ENCODE data around the gene SLC39A5. TPM values are rescaled to one million over a fixed set of nuclear protein-coding genes. Genes with fewer than 3 reads are reported as not detected.
A peak's percentile ranks its signal among the peaks of the same experiment; 100 is the strongest.

The SLC39A5 gene
- total RNA-seq, 2 experiments from 2014 or later, result 0.53 to 1.3 TPM

- ChIA-PET CTCF (interaction anchor here (0.6 to 2.1 kb wide), 3 partner anchors 54 to 225 kb away, joined by 3 to 10 read pairs (median 3); partner anchors contain the start of genes TIMELESS and ZC3H10), POLR2A (no interaction called here)
- ATAC-seq (peak; percentile 83), DNase-seq (peak; percentile 98)
- Mint-ChIP-seq H3K36me3 (ENCODE audit: low read depth) (peaks cover 8% of the 10 kb centered on the region), H3K4me1 (peaks cover 37% of the 10 kb centered on the region), H3K4me3 (peak within 1 kb of the TSS; percentile 98), H3K27me3 (no peaks in the 10 kb centered on the region), H3K27ac (peak within 1 kb of the TSS; percentile 88), H3K9me3 (ENCODE audit: low read depth) (no peaks in the 10 kb centered on the region)
- intact Hi-C loops (cut with DNase I, micrococcal nuclease), result loop anchor here (1.0 to 5.0 kb wide), 19 partner anchors 31 to 485 kb away; partner anchors contain the start of genes ANKRD52 (in 2 of the 2), BAZ2A (in 1 of the 2), COQ10A (in 1 of the 2) and DNAJC14 (in 1 of the 2)
These were observed 5.6 kb upstream of the SLC39A5 start, which contains the start of gene NABP2 for GRCh38 chr12:56224102-56224701. TSS of gene NABP2 (plus strand) at chr12:56224342. CDS start at chr12:56224857, 515 bp downstream.

- Mint-ChIP-seq H3K27ac (peak overlapping the region; percentile 88), H3K4me1 (peaks cover 35% of the 10 kb centered on the region), H3K9me3 (ENCODE audit: low read depth) (no peaks in the 10 kb centered on the region), H3K27me3 (no peaks in the 10 kb centered on the region), H3K36me3 (ENCODE audit: low read depth) (peaks cover 9% of the 10 kb centered on the region), H3K4me3 (peak overlapping the region; percentile 98)
- ChIA-PET CTCF (interaction anchor here (0.6 to 2.1 kb wide), 4 partner anchors 24 to 224 kb away, joined by 3 to 10 read pairs (median 4); partner anchors contain the start of genes TIMELESS and ZC3H10), POLR2A (no interaction called here)
- ATAC-seq, result no peak
- intact Hi-C loops (cut with DNase I, micrococcal nuclease), result loop anchor here (1.0 to 5.0 kb wide), 19 partner anchors 32 to 486 kb away; partner anchors contain the start of genes ANKRD52 (in 2 of the 2), BAZ2A (in 1 of the 2), COQ10A (in 1 of the 2) and DNAJC14 (in 1 of the 2)
- peak; percentile 35 for DNase-seq
These were observed 4.9 kb upstream of the SLC39A5 start for GRCh38 chr12:56224954-56225353.

- POLR2A ChIA-PET, result no interaction called here
- Mint-ChIP-seq H3K9me3 (ENCODE audit: low read depth) (no peaks in the 10 kb centered on the region), H3K4me1 (peaks cover 11% of the 10 kb centered on the region), H3K36me3 (ENCODE audit: low read depth) (peaks cover 9% of the 10 kb centered on the region), H3K4me3 (no peak overlapping the region), H3K27ac (no peak overlapping the region), H3K27me3 (no peaks in the 10 kb centered on the region)
- no peak for DNase-seq
- CTCF ChIA-PET, result interaction anchor here (0.7 kb wide), 1 partner anchor 143 kb away, joined by 3 read pairs; no protein-coding TSS in a partner anchor
- intact Hi-C loops (cut with DNase I, micrococcal nuclease), result no loop called here
- no peak for ATAC-seq
These were observed 769 bp upstream of the SLC39A5 start for GRCh38 chr12:56229082-56229481.

GRCh38 chr12:56230432-56231183 is 757 bp downstream of the SLC39A5 start:
- Mint-ChIP-seq H3K4me1 (peaks cover under 1% of the 10 kb centered on the region), H3K27me3 (no peaks in the 10 kb centered on the region), H3K27ac (no peak overlapping the region), H3K4me3 (no peak overlapping the region), H3K9me3 (ENCODE audit: low read depth) (no peaks in the 10 kb centered on the region), H3K36me3 (ENCODE audit: low read depth) (peaks cover 9% of the 10 kb centered on the region)
- ATAC-seq, result no peak
- POLR2A ChIA-PET, result no interaction called here
- no peak for DNase-seq
- intact Hi-C loops (cut with DNase I, micrococcal nuclease), result no loop called here
- CTCF ChIA-PET, result interaction anchor here (0.5 to 1.1 kb wide), 3 partner anchors 8 to 41 kb away, joined by 3 read pairs; partner anchors contain the start of gene SMARCC2

DNA sequence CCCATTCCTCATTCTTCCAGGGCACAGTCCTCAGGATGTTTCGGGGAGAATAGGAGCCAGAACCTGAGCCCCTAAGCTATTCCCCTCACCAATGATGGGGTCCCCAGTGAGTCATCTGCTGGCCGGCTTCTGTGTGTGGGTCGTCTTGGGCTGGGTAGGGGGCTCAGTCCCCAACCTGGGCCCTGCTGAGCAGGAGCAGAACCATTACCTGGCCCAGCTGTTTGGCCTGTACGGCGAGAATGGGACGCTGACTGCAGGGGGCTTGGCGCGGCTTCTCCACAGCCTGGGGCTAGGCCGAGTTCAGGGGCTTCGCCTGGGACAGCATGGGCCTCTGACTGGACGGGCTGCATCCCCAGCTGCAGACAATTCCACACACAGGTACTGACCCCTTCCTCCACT is 1.3 kb downstream of the SLC39A5 start:
- no peaks in the 10 kb centered on the region for H3K27me3 Mint-ChIP-seq
- ChIA-PET POLR2A (no interaction called here), CTCF (interaction anchor here (1.0 to 1.1 kb wide), 3 partner anchors 25 to 42 kb away, joined by 3 to 4 read pairs (median 3); partner anchors contain the start of gene SMARCC2)
- peaks cover 7% of the 10 kb centered on the region for H3K36me3 Mint-ChIP-seq (ENCODE audit: low read depth)
- DNase-seq (no peak), ATAC-seq (no peak)
- no peak overlapping the region for H3K27ac Mint-ChIP-seq
- H3K9me3 Mint-ChIP-seq (ENCODE audit: low read depth), result no peaks in the 10 kb centered on the region
- H3K4me1 Mint-ChIP-seq, result no peaks in the 10 kb centered on the region
- H3K4me3 Mint-ChIP-seq, result no peak overlapping the region
- intact Hi-C loops (cut with DNase I, micrococcal nuclease), result no loop called here

DNA sequence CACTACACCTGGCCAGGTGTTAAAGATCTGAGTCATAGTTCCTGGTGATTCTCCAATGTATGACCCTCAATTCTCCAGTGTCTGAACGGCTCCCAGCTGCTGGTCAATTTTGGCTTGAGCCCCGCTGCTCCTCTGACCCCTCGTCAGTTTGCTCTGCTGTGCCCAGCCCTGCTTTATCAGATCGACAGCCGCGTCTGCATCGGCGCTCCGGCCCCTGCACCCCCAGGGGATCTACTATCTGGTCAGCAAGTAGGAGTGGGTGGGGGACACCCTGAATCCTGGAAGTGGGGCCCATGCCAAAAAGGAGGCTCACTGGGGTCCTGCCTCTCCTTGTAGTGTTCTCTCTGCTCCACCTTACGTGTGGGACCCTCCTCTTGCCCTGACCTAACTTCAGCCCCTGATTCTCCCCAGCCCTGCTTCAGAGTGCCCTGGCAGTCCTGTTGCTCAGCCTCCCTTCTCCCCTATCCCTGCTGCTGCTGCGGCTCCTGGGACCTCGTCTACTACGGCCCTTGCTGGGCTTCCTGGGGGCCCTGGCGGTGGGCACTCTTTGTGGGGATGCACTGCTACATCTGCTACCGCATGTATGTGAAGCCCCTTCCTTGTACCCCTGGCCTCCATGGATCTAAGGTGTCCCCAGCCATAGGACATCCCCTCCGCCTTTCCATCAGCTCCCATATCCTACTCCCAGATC is 5.0 kb downstream of the SLC39A5 start:
- Mint-ChIP-seq H3K27me3 (no peaks in the 10 kb centered on the region), H3K36me3 (ENCODE audit: low read depth) (peaks cover 5% of the 10 kb centered on the region), H3K4me3 (no peak overlapping the region), H3K4me1 (no peaks in the 10 kb centered on the region), H3K9me3 (ENCODE audit: low read depth) (no peaks in the 10 kb centered on the region), H3K27ac (no peak overlapping the region)
- CTCF ChIA-PET, result interaction anchor here (0.6 to 2.0 kb wide), 3 partner anchors 13 to 190 kb away, joined by 5 to 9 read pairs (median 6); partner anchors contain the start of genes ANKRD52 and RNF41
- DNase-seq (no peak), ATAC-seq (no peak)
- intact Hi-C loops (cut with DNase I, micrococcal nuclease), result no loop called here
- POLR2A ChIA-PET, result no interaction called here

DNA sequence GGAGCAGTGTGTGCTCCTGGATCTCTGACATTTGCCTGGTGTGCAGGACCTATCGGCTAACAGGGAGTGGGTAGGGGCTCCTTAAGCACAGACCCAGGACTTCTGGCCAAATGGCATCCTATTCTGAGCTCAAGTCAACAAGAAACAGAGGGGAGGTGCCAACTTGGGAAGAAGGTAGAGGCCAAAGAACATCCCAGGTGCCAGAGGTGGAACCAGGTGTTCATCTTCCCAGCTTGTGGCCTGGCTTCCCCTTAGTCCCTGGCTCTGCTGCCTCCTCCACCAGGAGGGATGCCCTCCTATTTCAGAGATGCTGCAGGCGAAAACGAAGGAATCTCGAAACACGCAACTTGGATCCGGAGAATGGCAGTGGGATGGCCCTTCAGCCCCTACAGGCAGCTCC is 6.2 kb downstream of the SLC39A5 start:
- CTCF ChIA-PET, result no interaction called here
- no peak for ATAC-seq
- Mint-ChIP-seq H3K9me3 (ENCODE audit: low read depth) (no peaks in the 10 kb centered on the region), H3K4me3 (no peak overlapping the region), H3K27ac (no peak overlapping the region), H3K36me3 (ENCODE audit: low read depth) (peaks cover 5% of the 10 kb centered on the region), H3K4me1 (no peaks in the 10 kb centered on the region), H3K27me3 (no peaks in the 10 kb centered on the region)
- POLR2A ChIA-PET, result no interaction called here
- DNase-seq, result no peak
- intact Hi-C loops (cut with DNase I, micrococcal nuclease), result no loop called here

DNA sequence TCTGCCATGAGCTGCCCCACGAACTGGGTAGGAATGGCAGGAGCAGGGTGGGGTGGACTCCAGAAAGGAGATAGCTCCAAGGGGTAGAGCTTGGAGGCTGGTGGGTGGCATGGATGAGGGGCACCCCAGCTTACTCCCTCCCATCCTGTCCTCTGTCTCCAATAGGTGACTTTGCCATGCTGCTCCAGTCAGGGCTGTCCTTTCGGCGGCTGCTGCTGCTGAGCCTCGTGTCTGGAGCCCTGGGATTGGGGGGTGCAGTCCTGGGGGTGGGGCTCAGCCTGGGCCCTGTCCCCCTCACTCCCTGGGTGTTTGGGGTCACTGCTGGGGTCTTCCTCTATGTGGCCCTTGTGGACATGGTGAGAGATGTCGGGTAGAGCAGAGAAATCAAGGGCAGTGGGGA is 7.1 kb downstream of the SLC39A5 start:
- Mint-ChIP-seq H3K4me1 (no peaks in the 10 kb centered on the region), H3K27me3 (no peaks in the 10 kb centered on the region), H3K27ac (no peak overlapping the region), H3K4me3 (no peak overlapping the region), H3K9me3 (ENCODE audit: low read depth) (no peaks in the 10 kb centered on the region), H3K36me3 (ENCODE audit: low read depth) (peaks cover 5% of the 10 kb centered on the region)
- no peak for DNase-seq
- POLR2A ChIA-PET, result no interaction called here
- intact Hi-C loops (cut with DNase I, micrococcal nuclease), result no loop called here
- ATAC-seq, result no peak
- CTCF ChIA-PET, result interaction anchor here (0.7 to 0.9 kb wide), 3 partner anchors 44 to 47 kb away, joined by 3 read pairs; no protein-coding TSS in a partner anchor

DNA sequence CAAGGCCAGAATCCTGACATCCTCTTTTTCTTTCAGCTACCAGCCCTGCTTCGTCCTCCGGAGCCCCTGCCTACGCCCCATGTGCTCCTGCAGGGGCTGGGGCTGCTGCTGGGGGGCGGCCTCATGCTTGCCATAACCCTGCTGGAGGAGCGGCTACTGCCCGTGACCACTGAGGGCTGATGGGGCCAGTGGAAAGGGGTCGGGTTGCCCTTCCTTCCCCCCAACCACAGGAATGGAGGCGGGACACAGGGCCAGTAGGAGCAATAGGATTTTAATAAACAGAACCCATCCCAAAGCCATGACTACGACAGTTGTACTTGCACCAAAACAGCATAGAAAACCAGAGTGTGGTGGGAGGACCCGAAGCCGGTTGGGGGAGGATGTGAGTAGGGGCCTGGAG is 7.7 kb downstream of the SLC39A5 start:
- intact Hi-C loops (cut with DNase I, micrococcal nuclease), result no loop called here
- H3K27me3 Mint-ChIP-seq, result no peaks in the 10 kb centered on the region
- H3K36me3 Mint-ChIP-seq (ENCODE audit: low read depth), result peaks cover 5% of the 10 kb centered on the region
- H3K4me3 Mint-ChIP-seq, result no peak overlapping the region
- DNase-seq (no peak), ATAC-seq (no peak)
- CTCF ChIA-PET, result interaction anchor here (1.4 kb wide), 1 partner anchor 16 kb away, joined by 8 read pairs; the partner anchor contains the start of gene RNF41
- H3K27ac Mint-ChIP-seq, result no peak overlapping the region
- H3K9me3 Mint-ChIP-seq (ENCODE audit: low read depth), result no peaks in the 10 kb centered on the region
- POLR2A ChIA-PET, result no interaction called here
- H3K4me1 Mint-ChIP-seq, result no peaks in the 10 kb centered on the region

DNA sequence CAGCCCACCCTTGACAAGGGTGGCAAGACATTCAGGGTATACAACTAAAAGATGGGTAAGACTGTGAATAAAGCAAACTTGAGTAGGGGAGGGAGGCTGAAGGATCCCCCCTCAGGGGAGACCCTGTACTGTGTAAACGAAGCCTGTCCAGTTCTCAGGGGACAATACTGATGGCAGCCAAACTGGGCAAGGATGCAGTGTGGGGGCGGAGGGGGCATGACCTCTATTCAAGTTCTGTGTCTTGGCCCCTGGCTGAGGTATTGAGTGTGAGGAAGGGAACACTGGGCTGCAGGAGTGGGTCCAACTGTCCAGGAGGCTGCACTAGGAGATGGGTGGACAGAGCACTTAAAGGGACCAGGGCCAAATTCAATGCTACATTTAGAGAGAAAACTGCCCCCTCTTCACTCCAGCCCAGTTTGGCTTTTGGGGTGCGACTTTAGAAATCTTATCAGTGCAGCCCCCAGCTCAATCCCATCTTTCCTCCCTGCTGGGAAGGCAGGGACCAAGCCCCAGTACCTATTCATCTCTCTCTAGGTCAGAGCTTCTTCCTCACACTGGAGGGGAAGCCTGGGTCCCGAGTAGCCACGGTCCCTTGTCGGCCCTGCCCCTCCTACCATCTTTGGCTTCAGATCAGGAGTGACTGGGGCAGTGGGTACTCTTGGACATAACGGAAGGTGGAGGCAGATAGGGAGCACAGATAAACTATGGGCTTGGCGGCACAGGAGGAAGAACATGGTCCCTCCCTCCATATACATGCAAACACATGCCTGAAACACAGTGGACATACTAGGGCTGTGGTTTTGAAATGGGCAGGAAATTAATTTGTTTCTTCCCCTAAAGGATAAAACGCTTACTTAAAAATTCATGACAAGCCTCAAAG is 11.8 kb downstream of the SLC39A5 start:
- Mint-ChIP-seq H3K27me3 (no peaks in the 10 kb centered on the region), H3K4me3 (no peak overlapping the region), H3K4me1 (no peaks in the 10 kb centered on the region), H3K9me3 (ENCODE audit: low read depth) (no peaks in the 10 kb centered on the region), H3K36me3 (ENCODE audit: low read depth) (peaks cover 16% of the 10 kb centered on the region), H3K27ac (peak overlapping the region; percentile 4)
- ChIA-PET POLR2A (no interaction called here), CTCF (interaction anchor here (0.6 to 0.7 kb wide), 2 partner anchors 21 to 111 kb away, joined by 3 to 4 read pairs; no protein-coding TSS in a partner anchor)
- intact Hi-C loops (cut with DNase I, micrococcal nuclease), result no loop called here
- ATAC-seq (no peak), DNase-seq (no peak)
